Ascending aorta (tissue), 2 donors: ENCODE data around the gene FAM90A1. TPM values are rescaled to one million over a fixed set of nuclear protein-coding genes. Genes with fewer than 3 reads are reported as not detected.
A peak's percentile ranks its signal among the peaks of the same experiment; 100 is the strongest.
"Not testable (repeated sequence)": the region's sequence is repeated elsewhere in the genome, so short reads cannot be mapped to it uniquely, and the experiment has no call there.

Source experiments
- DNase-seq, 2 donors: peaks; one replicate each; pipeline ENCODE4 v3.0.0-alpha.2; 2019; ENCODE audit warnings: low spot score in 2 of 2
- H3K27ac ChIP-seq, 2 donors: fragments of 200-600 bp; sonication (generic); one replicate each; pipeline ENCODE4 v1.5.1; 2016 to 2017; ENCODE audit warnings: mild to moderate bottlenecking in 1 of 2
- H3K27me3 ChIP-seq: fragments of 200-600 bp; sonication (generic); one replicate; pipeline ENCODE4 v1.5.1; 2017
- H3K36me3 ChIP-seq, 2 donors: fragments of 200-600 bp; sonication (generic); one replicate each; pipeline ENCODE4 v1.5.1; 2016
- H3K4me1 ChIP-seq, 2 donors: fragments of 200-600 bp; sonication (generic); one replicate each; pipeline ENCODE4 v1.5.1; 2016 to 2017; ENCODE audit warnings: mild to moderate bottlenecking in 1 of 2
- H3K4me3 ChIP-seq, 2 donors: fragments of 200-600 bp; sonication (generic); one replicate each; pipeline ENCODE4 v1.5.1; 2016 to 2017; ENCODE audit warnings: mild to moderate bottlenecking in 1 of 2
- H3K9me3 ChIP-seq, 2 donors: fragments of 200-600 bp; sonication (generic); one replicate each; pipeline ENCODE4 v1.5.1; 2016
- intact Hi-C: fragments of 100-400 bp; cut with DNase I; formaldehyde crosslinking; loops from one replicate; pipeline ENCODE4 v1.15.1; 2023
- total RNA-seq: library from RNA; depleted of rRNA; stranded (reverse); fragments of >200 nt; gene quantifications from one replicate; pipeline ENCODE4 v1.1.0, GENCODE V29; 2016
- TF ChIP-seq, protein P1 (sequence below), 3 experiments: fragments of 200-600 bp in 2 of 3; fragments of 450-650 bp in 1 of 3; sonication (generic) in 2 of 3; IDR thresholded peaks; one replicate each; pipeline ENCODE4 v1.5.1; 2016 to 2019; ENCODE audit warnings: antibody characterized with exemption in 3 of 3, mild to moderate bottlenecking in 1 of 3, moderate library complexity in 1 of 3

The FAM90A1 gene
- total RNA-seq, 1 donor from 2014 or later: not detected

DNA sequence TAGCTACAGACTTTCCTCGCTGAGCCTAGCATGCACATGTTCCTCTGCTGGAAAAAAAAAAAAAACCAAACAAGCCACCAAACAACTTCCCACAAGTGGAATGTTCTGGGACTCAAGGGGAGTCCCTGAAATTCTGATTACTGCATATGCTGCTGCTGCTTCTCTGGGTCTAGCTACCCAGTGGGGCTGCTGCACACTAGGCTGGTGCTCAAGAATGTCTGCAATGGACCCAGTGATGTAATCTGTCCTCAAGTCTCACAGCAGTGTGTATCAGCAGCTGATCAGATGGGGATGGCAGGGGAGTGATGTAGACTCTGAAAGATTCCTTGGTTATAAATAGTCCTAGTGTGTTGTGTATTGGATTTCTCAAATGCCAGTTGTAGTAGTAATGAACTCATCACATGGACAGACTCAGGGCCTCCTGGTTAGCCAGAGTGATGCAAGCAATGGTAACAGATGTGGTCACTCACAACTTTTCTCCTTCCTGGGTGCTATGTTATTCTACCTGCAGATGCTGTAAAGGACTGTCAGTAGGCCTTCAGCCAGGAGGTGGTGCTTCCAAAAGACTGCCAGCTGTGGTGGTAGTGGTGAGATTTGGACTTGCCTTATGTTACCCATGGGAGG lies 29.6 kb downstream of the FAM90A1 start:
- intact Hi-C loops, H3K27me3 ChIP-seq, DNase-seq, H3K4me3 ChIP-seq, H3K27ac ChIP-seq, H3K36me3 ChIP-seq, H3K4me1 ChIP-seq, H3K9me3 ChIP-seq: not testable (repeated sequence)

DNA sequence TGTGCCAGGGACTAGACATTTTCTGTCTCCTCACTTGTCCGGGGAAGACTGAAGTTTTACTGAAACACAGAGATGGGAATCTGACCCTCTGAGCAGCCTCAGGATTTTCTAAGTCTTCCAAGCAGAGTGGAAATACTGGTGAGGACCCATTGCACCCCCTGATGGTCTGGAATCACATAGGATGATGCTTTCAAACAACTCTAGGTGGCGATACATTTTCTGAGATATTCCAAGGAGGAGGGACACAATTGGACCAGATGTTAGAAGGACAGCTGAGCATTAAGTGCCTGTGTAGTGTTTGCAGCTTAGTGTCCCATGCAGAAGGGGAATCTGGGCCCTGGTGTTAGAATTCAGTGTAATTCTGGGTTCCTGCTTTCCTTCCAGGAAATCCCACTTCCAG lies 39.3 kb downstream of the FAM90A1 start:
- DNase-seq, H3K9me3 ChIP-seq, H3K36me3 ChIP-seq, H3K27ac ChIP-seq, H3K27me3 ChIP-seq, H3K4me1 ChIP-seq, H3K4me3 ChIP-seq: not testable (repeated sequence)
- intact Hi-C loops: loop anchor here (10.0 kb wide), 1 partner anchor 47 kb away; no protein-coding TSS in a partner anchor

DNA sequence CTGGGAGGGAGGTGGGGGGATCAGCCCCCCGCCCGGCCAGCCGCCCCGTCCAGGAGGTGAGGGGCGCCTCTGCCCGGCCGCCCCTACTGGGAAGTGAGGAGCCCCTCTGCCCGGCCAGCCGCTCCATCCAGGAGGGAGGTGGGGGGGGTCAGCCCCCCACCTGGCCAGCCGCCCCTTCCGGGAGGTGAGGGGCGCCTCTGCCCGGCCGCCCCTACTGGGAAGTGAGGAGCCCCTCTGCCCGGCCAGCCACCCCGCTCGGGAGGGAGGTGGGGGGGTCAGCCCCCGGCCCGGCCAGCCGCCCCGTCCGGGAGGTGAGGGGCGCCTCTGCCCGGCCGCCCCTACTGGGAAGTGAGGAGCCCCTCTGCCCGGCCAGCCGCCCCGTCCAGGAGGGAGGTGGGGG lies 43.2 kb downstream of the FAM90A1 start:
- not testable (repeated sequence) for H3K4me1 ChIP-seq, DNase-seq

DNA sequence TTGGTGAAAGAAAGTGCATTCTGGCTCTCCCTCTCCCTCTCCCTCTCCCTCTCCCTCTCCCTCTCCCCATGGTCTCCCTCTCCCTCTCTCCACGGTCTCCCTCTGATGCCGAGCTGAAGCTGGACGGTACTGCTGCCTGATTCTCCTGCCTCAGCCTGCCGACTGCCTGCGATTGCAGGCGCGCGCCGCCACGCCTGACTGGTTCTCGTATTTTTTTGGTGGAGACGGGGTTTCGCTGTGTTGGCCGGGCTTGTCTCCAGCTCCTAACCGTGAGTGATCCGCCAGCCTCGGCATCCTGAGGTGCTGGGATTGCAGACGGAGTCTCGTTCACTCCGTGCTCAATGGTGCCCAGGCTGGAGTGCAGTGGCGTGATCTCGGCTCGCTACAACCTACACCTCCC lies 44.1 kb downstream of the FAM90A1 start:
- H3K27ac ChIP-seq, H3K27me3 ChIP-seq, H3K9me3 ChIP-seq, H3K4me1 ChIP-seq, H3K36me3 ChIP-seq, DNase-seq, H3K4me3 ChIP-seq: not testable (repeated sequence)
- intact Hi-C loops: loop anchor here (10.0 kb wide), 1 partner anchor 51 kb away; no protein-coding TSS in a partner anchor

More for the DNA sequence above, 43.2 kb downstream of the FAM90A1 start:
- intact Hi-C loops: loop anchor here (10.0 kb wide), 1 partner anchor 51 kb away; no protein-coding TSS in a partner anchor
- not testable (repeated sequence) for H3K27me3 ChIP-seq, H3K9me3 ChIP-seq, H3K36me3 ChIP-seq, H3K4me3 ChIP-seq, H3K27ac ChIP-seq

DNA sequence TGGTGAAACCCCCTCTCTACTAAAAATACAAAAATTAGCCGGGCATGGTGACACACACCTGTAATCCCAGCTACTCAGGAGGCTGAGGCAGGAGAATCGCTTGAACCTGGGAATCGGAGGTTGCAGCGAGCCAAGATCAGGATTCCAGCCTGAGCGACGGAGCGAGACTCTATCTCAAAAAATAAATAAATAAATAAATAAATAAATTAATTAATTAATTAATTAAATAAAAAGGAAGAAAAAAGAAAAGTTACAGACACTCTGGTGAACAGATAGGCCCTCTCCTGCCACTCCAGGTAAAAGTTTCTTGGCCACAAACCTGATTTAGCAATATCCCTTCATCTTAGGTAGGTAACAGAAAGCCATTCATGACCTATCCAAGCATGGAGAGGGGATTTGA lies 44.5 kb downstream of the FAM90A1 start:
- H3K9me3 ChIP-seq, H3K36me3 ChIP-seq, DNase-seq, H3K4me3 ChIP-seq, H3K27me3 ChIP-seq, H3K4me1 ChIP-seq, H3K27ac ChIP-seq: not testable (repeated sequence)
- intact Hi-C loops: loop anchor here (10.0 kb wide), 1 partner anchor 52 kb away; no protein-coding TSS in a partner anchor

DNA sequence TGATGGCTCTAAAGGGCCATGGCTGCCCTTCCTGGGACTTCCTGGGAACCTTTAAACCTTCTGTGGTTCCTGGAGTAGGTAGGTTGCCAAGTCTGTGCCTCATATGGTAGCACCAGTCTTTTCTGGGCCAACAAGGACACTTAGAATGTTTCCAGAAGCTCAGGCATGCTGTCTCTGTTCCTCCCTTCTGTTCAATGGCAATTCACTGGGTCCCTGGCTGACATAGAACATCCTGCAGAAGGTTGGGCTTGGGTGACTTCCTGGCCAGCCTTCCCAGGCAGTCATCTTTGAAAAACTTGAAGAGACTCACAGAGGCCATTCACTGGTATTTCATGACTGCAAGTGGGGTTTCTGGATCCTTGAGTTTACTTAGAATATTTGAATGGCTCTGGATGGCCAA lies 46.1 kb downstream of the FAM90A1 start:
- Histone ChIP-seq H3K27ac (peak overlapping the region in 1 of 2 donors; percentile 45), H3K4me3 (peak overlapping the region in 1 of 2 donors; percentile 41)
- not testable (repeated sequence) for H3K27me3 ChIP-seq, H3K36me3 ChIP-seq, H3K9me3 ChIP-seq, H3K4me1 ChIP-seq
- peak in 1 of 2 donors; percentile 55 for DNase-seq
- intact Hi-C loops: loop anchor here (10.0 kb wide), 1 partner anchor 54 kb away; no protein-coding TSS in a partner anchor

DNA sequence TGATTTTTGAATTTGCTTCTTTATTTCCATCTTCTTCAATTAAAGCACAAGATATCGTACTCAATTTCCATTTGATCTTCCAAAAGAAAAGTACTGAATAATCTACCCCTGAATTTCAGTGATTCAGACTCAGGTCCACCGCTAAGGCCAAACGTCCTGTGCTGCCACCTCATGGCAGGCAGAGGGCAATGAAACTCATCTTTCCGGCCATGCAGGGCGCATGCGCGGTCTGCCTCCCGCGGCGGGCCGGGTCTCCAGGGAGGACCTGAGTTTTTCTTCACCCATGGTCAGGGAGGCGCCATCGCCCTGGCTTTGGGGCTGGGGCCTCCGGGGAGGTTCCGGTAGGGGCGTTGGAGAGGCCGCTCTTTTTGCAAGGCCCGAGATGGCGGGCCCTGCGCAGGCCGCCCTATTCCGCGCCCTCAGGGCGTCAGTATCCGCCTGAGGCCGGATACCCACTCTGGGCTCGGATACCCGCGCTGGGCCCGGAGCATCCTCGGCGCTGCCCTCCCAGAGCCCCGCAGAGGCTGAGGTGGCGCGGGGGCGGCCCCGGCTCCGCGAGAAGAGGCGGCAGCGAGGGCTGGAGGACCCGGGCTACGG lies 47.3 kb downstream of the FAM90A1 start:
- peak overlapping the region; percentile 77 to 94 for H3K27ac ChIP-seq
- DNase-seq: peak; percentile 31 to 83
- H3K4me1 ChIP-seq, H3K9me3 ChIP-seq, H3K36me3 ChIP-seq, H3K27me3 ChIP-seq: not testable (repeated sequence)
- TF ChIP-seq, protein P1, sequence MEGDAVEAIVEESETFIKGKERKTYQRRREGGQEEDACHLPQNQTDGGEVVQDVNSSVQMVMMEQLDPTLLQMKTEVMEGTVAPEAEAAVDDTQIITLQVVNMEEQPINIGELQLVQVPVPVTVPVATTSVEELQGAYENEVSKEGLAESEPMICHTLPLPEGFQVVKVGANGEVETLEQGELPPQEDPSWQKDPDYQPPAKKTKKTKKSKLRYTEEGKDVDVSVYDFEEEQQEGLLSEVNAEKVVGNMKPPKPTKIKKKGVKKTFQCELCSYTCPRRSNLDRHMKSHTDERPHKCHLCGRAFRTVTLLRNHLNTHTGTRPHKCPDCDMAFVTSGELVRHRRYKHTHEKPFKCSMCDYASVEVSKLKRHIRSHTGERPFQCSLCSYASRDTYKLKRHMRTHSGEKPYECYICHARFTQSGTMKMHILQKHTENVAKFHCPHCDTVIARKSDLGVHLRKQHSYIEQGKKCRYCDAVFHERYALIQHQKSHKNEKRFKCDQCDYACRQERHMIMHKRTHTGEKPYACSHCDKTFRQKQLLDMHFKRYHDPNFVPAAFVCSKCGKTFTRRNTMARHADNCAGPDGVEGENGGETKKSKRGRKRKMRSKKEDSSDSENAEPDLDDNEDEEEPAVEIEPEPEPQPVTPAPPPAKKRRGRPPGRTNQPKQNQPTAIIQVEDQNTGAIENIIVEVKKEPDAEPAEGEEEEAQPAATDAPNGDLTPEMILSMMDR (IDR thresholded peaks at IDR 0.05): peak in 2 of 3 experiments; percentile 44 to 58
- intact Hi-C loops: loop anchor here (10.0 kb wide), 1 partner anchor 55 kb away; no protein-coding TSS in a partner anchor
- H3K4me3 ChIP-seq: peak overlapping the region; percentile 61 to 95

DNA sequence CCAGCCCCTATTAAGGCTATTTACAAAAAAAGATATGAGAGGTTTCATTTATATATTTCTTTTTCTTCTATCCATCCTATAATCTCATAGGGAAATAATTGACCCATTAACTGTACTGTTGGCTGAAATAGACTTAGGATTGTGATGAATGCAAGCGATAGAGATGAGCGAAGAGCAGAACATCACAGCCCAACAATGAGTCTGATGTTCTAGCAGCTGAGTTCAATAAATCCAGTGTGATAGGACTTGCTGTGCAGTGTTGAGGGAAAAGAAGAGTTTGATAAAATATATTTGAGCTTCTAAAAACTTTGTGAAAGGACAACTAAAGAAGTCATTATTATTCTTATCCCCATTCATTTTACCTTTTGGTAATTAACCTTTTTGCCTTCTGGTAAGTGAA lies 54.5 kb downstream of the FAM90A1 start:
- H3K9me3 ChIP-seq, DNase-seq, H3K36me3 ChIP-seq, H3K4me1 ChIP-seq, H3K27me3 ChIP-seq, H3K27ac ChIP-seq, intact Hi-C loops, H3K4me3 ChIP-seq: not testable (repeated sequence)

Other genes starting within 250 kb of the FAM90A1 start
- 17.1 TPM for gene FOXJ2, start 194.9 kb downstream of the FAM90A1 start, total RNA-seq
- gene C3AR1, start 161.3 kb downstream of the FAM90A1 start, total RNA-seq: 2.0 TPM
- gene NECAP1, start 145.3 kb downstream of the FAM90A1 start, total RNA-seq: 11.2 TPM
- gene CLEC4A, start 104.0 kb downstream of the FAM90A1 start, total RNA-seq: 28.8 TPM
- not detected for gene ZNF705A, start 70.6 kb downstream of the FAM90A1 start, total RNA-seq
- not detected for gene CLEC6A, start 228.3 kb upstream of the FAM90A1 start, total RNA-seq